Trophoblast cell (in vitro differentiated cells and primary cell): ENCODE measurements around the gene EIF3A.

Experiments
- DNase-seq, 2 donors: peaks; one replicate each; pipeline ENCODE4 v3.0.0-alpha.2; 2016
- H2AFZ ChIP-seq: 2 replicates; pipeline ENCODE4 v1.6.1; 2013; ENCODE audit warnings: low read length, moderate library complexity, mild to moderate bottlenecking; ENCODE audit not compliant: insufficient read depth, poor library complexity
- H2AK5ac ChIP-seq: 2 replicates; pipeline ENCODE4 v1.6.1; 2013; ENCODE audit warnings: mild to moderate bottlenecking, low read length
- H2BK120ac ChIP-seq: 2 replicates; pipeline ENCODE4 v1.6.1; 2013; ENCODE audit warnings: low read length, mild to moderate bottlenecking, moderate library complexity; ENCODE audit not compliant: insufficient read depth, poor library complexity
- H2BK12ac ChIP-seq: 2 replicates; pipeline ENCODE4 v1.6.1; 2013; ENCODE audit warnings: mild to moderate bottlenecking, low read length, moderate library complexity
- H2BK5ac ChIP-seq: 2 replicates; pipeline ENCODE4 v1.6.1; 2013; ENCODE audit warnings: low read length, low read depth, moderate library complexity, mild to moderate bottlenecking; ENCODE audit not compliant: poor library complexity
- H3K14ac ChIP-seq: 2 replicates; pipeline ENCODE4 v1.6.1; 2013; ENCODE audit warnings: mild to moderate bottlenecking, low read length
- H3K18ac ChIP-seq: 2 replicates; pipeline ENCODE4 v1.6.1; 2013; ENCODE audit warnings: mild to moderate bottlenecking, low read length
- H3K23ac ChIP-seq: 2 replicates; pipeline ENCODE4 v1.6.1; 2013; ENCODE audit warnings: low read length
- H3K27ac ChIP-seq: 2 replicates; pipeline ENCODE4 v1.5.1; 2013; ENCODE audit warnings: low read depth, mild to moderate bottlenecking, inconsistent platforms, low read length, moderate library complexity
- H3K27me3 ChIP-seq: 2 replicates; pipeline ENCODE4 v1.6.1; 2013; ENCODE audit warnings: inconsistent platforms, mild to moderate bottlenecking, low read length, moderate library complexity; ENCODE audit not compliant: insufficient read depth
- H3K36me3 ChIP-seq, 2 experiments: 1 replicate in 1 of 2; 2 replicates in 1 of 2; pipeline ENCODE4 v1.6.1; 2013; ENCODE audit warnings: low read length in 2 of 2, mild to moderate bottlenecking in 2 of 2, moderate library complexity in 1 of 2; ENCODE audit not compliant: insufficient read depth in 2 of 2, control insufficient read depth in 1 of 2
- H3K4ac ChIP-seq: 2 replicates; pipeline ENCODE4 v1.6.1; 2013; ENCODE audit warnings: low read depth, mild to moderate bottlenecking, low read length, moderate library complexity
- H3K4me1 ChIP-seq, 2 experiments: 1 replicate in 1 of 2; 2 replicates in 1 of 2; pipeline ENCODE4 v1.6.1; 2013; ENCODE audit warnings: low read length in 2 of 2, mild to moderate bottlenecking in 2 of 2, moderate library complexity in 1 of 2; ENCODE audit not compliant: insufficient read depth in 2 of 2, control insufficient read depth in 1 of 2
- H3K4me2 ChIP-seq: 2 replicates; pipeline ENCODE4 v1.6.1; 2013; ENCODE audit warnings: inconsistent platforms, mild to moderate bottlenecking, low read length, moderate library complexity
- H3K4me3 ChIP-seq: 2 replicates; pipeline ENCODE4 v1.5.1; 2013; ENCODE audit warnings: mild to moderate bottlenecking, low read depth, low read length, inconsistent platforms
- H3K79me1 ChIP-seq: one replicate; pipeline ENCODE4 v1.6.1; 2013; ENCODE audit warnings: low read length
- H3K79me2 ChIP-seq: 2 replicates; pipeline ENCODE4 v1.6.1; 2013; ENCODE audit warnings: low read length, mild to moderate bottlenecking; ENCODE audit not compliant: control insufficient read depth, insufficient read depth, poor library complexity
- H3K9ac ChIP-seq: 2 replicates; pipeline ENCODE4 v1.6.1; 2013; ENCODE audit warnings: mild to moderate bottlenecking, low read length
- H3K9me3 ChIP-seq: 2 replicates; pipeline ENCODE4 v1.6.1; 2013; ENCODE audit warnings: low read depth, mild to moderate bottlenecking, control low read depth, inconsistent platforms, low read length; ENCODE audit not compliant: insufficient read depth
- H4K12ac ChIP-seq: 2 replicates; pipeline ENCODE4 v1.6.1; 2013; ENCODE audit warnings: low read depth, mild to moderate bottlenecking, low read length, moderate library complexity
- H4K8ac ChIP-seq: 2 replicates; pipeline ENCODE4 v1.6.1; 2013; ENCODE audit warnings: low read depth, mild to moderate bottlenecking, low read length, moderate library complexity
- H4K91ac ChIP-seq: one replicate; pipeline ENCODE4 v1.6.1; 2013; ENCODE audit warnings: low read depth, mild to moderate bottlenecking, low read length, moderate library complexity
- WGBS: extraction: QIAGEN DNeasy Blood & Tissue Kit; methylation state at CpG from one replicate; pipeline ENCODE4 v1.1.7; 2013; ENCODE audit warnings: missing lambda C conversion rate; ENCODE audit not compliant: insufficient read length, insufficient coverage; ENCODE audit errors: extremely low coverage; 5-methylcytosine and 5-hydroxymethylcytosine counted together

EIF3A gene

DNA sequence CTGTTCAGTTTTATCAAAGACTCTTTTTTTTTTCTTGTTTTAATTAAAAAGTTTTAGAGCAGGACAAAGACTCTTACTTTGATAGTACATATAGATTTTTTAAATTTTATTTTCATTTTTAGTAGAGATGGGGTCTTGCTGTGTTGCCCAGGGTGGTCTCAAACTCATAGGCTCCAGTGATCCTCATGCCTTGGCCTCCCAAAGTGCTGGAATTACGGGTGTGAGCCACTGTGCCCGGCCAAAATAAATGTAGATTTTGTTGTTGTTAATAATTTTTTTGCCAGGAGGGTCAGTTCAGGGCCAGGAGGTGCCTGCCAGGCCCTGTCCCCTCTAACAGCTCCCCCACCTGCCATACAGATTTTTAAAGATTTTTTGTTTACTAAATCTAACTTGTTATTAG lies 40.3 kb upstream of the EIF3A start:
- H2BK12ac ChIP-seq = no peak overlapping the region

DNA sequence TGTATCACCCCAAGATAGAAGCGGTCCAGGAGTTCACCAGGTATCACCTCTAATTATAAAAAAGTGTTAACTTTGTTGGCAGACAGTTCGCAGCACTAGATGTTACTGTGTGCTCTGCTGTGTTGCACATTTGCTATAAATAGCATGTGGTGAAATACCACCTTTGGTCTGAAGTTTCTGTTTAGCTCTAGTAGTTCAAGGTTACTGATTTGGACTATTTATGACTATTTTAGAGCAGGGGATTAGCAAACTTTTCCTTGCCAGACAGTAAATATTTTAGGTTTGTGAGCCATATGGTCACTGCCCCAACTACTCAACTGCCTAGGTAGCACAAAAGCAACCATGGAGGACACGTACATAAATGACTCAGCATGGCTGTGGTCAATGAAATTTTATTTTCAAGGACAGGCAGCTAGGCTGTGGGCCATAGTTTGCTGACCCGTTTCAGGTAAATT lies 39.8 kb upstream of the EIF3A start:
- WGBS = no CpG with 5 or more reads among the region's 4 CpGs
- Histone ChIP-seq H3K9me3 (no peaks in the 10 kb centered on the region), H3K36me3 (peaks cover 52 to 53% of the 10 kb centered on the region in 2 experiments), H2BK5ac (no peak overlapping the region), H3K27ac (no peak overlapping the region), H3K4me3 (no peak overlapping the region), H3K79me2 (no peaks in the 10 kb centered on the region), H2BK12ac (no peak overlapping the region), H3K4ac (no peak overlapping the region), H4K8ac (no peak overlapping the region), H3K9ac (no peak overlapping the region), H3K4me1 (no peaks in the 10 kb centered on the region), H3K27me3 (no peaks in the 10 kb centered on the region), H2BK120ac (no peak overlapping the region), H2AFZ (no peak overlapping the region), H2AK5ac (no peak overlapping the region), H4K91ac (no peak overlapping the region), H3K79me1 (peaks cover 5% of the 10 kb centered on the region), H3K14ac (no peak overlapping the region), H3K23ac (no peak overlapping the region), H3K18ac (no peak overlapping the region), H4K12ac (no peak overlapping the region), H3K4me2 (no peak overlapping the region)
- DNase-seq = no peak

More for the DNA sequence above, 40.3 kb upstream of the EIF3A start:
- Histone ChIP-seq H2BK120ac (no peak overlapping the region), H3K23ac (no peak overlapping the region), H3K9ac (no peak overlapping the region), H3K27ac (no peak overlapping the region), H3K4ac (no peak overlapping the region), H2AFZ (no peak overlapping the region), H3K79me1 (peaks cover 5% of the 10 kb centered on the region), H4K91ac (no peak overlapping the region), H3K27me3 (no peaks in the 10 kb centered on the region), H3K18ac (no peak overlapping the region), H3K36me3 (peaks cover 54 to 55% of the 10 kb centered on the region in 2 experiments), H2BK5ac (no peak overlapping the region), H3K4me3 (no peak overlapping the region), H4K12ac (no peak overlapping the region), H3K9me3 (no peaks in the 10 kb centered on the region), H4K8ac (no peak overlapping the region), H3K14ac (no peak overlapping the region), H3K79me2 (no peaks in the 10 kb centered on the region), H3K4me1 (no peaks in the 10 kb centered on the region), H3K4me2 (no peak overlapping the region), H2AK5ac (no peak overlapping the region)
- WGBS = no CpG with 5 or more reads among the region's 2 CpGs
- DNase-seq = no peak

DNA sequence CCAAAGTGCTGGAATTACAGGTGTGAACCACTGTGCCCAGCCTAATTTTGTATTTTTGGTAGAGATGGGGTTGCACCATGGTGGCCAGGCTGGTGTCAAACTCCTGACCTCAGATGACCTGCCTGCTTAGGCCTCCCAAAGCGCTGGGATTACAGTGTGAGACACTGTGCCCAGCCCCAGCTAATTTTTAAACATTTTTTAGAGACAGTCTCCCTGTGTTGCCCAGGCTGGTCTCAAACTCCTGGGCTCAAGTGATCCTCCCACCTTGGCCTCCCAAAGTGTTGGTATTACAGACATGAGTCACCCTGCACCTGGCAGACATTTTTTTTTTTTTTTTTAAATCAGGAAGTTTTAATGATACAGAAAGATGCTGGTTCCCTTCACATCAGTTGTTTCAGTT lies 38.8 kb upstream of the EIF3A start:
- Histone ChIP-seq H3K79me2 (no peaks in the 10 kb centered on the region), H3K27me3 (no peaks in the 10 kb centered on the region), H3K79me1 (peaks cover 5% of the 10 kb centered on the region)

DNA sequence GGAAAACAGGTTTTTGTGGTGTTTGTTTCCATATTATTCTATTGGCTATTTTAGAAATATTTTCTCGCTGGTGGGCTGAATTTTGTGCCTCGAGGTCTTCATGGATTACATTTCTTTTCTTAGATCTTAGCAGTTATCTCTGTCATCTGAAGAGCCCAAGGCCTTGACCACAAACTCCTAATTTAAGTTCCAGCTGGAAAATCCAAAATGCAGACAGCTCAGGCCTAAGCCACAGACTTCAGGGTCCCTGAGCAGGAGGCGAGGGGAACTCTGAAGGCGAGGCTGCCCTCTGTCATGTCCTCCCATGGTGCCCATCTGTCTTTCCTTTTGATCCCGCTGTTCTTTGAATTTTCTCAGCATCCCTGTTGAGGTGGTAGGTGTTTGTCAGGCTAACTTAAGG lies 37.6 kb upstream of the EIF3A start:
- Histone ChIP-seq H4K8ac (no peak overlapping the region), H3K14ac (no peak overlapping the region), H3K18ac (no peak overlapping the region), H2BK5ac (no peak overlapping the region), H4K91ac (no peak overlapping the region), H3K27ac (no peak overlapping the region), H2AK5ac (no peak overlapping the region), H2AFZ (no peak overlapping the region), H3K27me3 (no peaks in the 10 kb centered on the region), H3K4me2 (no peak overlapping the region), H3K4ac (no peak overlapping the region), H3K79me1 (peaks cover 5% of the 10 kb centered on the region), H3K79me2 (no peaks in the 10 kb centered on the region), H3K4me1 (peaks cover 5% of the 10 kb centered on the region in 2 experiments), H3K9me3 (no peaks in the 10 kb centered on the region), H2BK120ac (no peak overlapping the region), H3K36me3 (peaks cover 39 to 49% of the 10 kb centered on the region in 2 experiments), H3K4me3 (no peak overlapping the region), H3K23ac (no peak overlapping the region), H4K12ac (no peak overlapping the region), H3K9ac (no peak overlapping the region), H2BK12ac (no peak overlapping the region)
- no CpG with 5 or more reads among the region's 5 CpGs for WGBS
- no peak for DNase-seq

More for the DNA sequence above, 38.8 kb upstream of the EIF3A start:
- no peak overlapping the region for H3K27ac ChIP-seq
- H3K4me3 ChIP-seq = no peak overlapping the region
- no peak overlapping the region for H4K12ac ChIP-seq
- no peak overlapping the region for H2BK5ac ChIP-seq
- no peak overlapping the region for H4K8ac ChIP-seq
- no peak overlapping the region for H2BK120ac ChIP-seq
- WGBS = no CpG with 5 or more reads among the region's 1 CpG
- H3K4me1 ChIP-seq = peaks cover under 1% of the 10 kb centered on the region in 2 experiments
- H2AK5ac ChIP-seq = no peak overlapping the region
- no peak overlapping the region for H3K23ac ChIP-seq
- H4K91ac ChIP-seq = no peak overlapping the region
- H3K4ac ChIP-seq = no peak overlapping the region
- H3K9me3 ChIP-seq = no peaks in the 10 kb centered on the region
- H3K9ac ChIP-seq = no peak overlapping the region
- H3K36me3 ChIP-seq = peaks cover 46 to 52% of the 10 kb centered on the region in 2 experiments
- no peak overlapping the region for H3K14ac ChIP-seq
- no peak overlapping the region for H2AFZ ChIP-seq
- no peak for DNase-seq
- peak overlapping the region; percentile 45 for H3K18ac ChIP-seq
- H3K4me2 ChIP-seq = no peak overlapping the region
- no peak overlapping the region for H2BK12ac ChIP-seq
